ENCODE data around the gene C2orf80. TPM values are rescaled to one million over a fixed set of nuclear protein-coding genes. Genes with fewer than 3 reads are reported as not detected.

C2orf80 gene
- total and polyA plus RNA-seq, 9 of the 15 experiments (the other 6 are each of a cell fraction or from before 2014, with no cell fraction given): not detected

DNA sequence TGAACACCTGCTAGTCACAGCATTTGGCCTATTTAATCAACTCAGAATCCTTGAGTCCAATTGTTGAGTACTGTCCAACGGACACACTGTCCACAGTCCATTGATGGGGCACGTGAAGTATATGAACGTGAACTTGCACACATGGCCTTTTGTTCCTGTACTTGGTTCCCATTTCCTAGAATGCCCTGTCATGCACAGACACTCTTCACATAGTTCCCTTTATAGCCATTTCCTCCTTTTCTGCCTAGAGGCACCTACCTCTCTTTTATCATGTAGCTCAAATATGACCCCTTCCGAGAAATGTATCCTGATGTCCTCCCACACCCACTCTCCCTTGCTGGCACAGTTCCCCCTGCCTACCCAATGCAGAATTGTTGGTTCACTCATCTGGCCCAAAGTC lies 17.7 kb downstream of the C2orf80 start (continued):
- TF ChIP-seq, protein P1, sequence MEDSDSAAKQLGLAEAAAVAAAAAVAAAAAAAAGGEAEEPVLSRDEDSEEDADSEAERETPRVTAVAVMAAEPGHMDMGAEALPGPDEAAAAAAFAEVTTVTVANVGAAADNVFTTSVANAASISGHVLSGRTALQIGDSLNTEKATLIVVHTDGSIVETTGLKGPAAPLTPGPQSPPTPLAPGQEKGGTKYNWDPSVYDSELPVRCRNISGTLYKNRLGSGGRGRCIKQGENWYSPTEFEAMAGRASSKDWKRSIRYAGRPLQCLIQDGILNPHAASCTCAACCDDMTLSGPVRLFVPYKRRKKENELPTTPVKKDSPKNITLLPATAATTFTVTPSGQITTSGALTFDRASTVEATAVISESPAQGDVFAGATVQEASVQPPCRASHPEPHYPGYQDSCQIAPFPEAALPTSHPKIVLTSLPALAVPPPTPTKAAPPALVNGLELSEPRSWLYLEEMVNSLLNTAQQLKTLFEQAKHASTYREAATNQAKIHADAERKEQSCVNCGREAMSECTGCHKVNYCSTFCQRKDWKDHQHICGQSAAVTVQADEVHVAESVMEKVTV (CRISPR knock-in tag; IDR thresholded peaks at IDR 0.05): no peak
- TF ChIP-seq, protein P2, sequence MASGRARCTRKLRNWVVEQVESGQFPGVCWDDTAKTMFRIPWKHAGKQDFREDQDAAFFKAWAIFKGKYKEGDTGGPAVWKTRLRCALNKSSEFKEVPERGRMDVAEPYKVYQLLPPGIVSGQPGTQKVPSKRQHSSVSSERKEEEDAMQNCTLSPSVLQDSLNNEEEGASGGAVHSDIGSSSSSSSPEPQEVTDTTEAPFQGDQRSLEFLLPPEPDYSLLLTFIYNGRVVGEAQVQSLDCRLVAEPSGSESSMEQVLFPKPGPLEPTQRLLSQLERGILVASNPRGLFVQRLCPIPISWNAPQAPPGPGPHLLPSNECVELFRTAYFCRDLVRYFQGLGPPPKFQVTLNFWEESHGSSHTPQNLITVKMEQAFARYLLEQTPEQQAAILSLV (tag; IDR thresholded peaks at IDR 0.05): no peak
- TF ChIP-seq, protein P3, sequence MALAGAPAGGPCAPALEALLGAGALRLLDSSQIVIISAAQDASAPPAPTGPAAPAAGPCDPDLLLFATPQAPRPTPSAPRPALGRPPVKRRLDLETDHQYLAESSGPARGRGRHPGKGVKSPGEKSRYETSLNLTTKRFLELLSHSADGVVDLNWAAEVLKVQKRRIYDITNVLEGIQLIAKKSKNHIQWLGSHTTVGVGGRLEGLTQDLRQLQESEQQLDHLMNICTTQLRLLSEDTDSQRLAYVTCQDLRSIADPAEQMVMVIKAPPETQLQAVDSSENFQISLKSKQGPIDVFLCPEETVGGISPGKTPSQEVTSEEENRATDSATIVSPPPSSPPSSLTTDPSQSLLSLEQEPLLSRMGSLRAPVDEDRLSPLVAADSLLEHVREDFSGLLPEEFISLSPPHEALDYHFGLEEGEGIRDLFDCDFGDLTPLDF (CRISPR knock-in tag; IDR thresholded peaks at IDR 0.05): no peak
- TF ChIP-seq ZBTB8A (IDR thresholded peaks at IDR 0.05; ENCODE audit: partially characterized antibody): no peak
- TF ChIP-seq HDAC2 (IDR thresholded peaks at IDR 0.05): no peak
- no peak for TF ChIP-seq ZNF347 (CRISPR knock-in tag; IDR thresholded peaks at IDR 0.05; ENCODE audit: low read depth)
- TF ChIP-seq ZNF778 (CRISPR knock-in tag; IDR thresholded peaks at IDR 0.05): no peak
- no peak for TF ChIP-seq SRSF1 (IDR thresholded peaks at IDR 0.05; ENCODE audit: low read depth, low read length)
- TF ChIP-seq RBM14 (IDR thresholded peaks at IDR 0.05; ENCODE audit: borderline replicate concordance, insufficient read depth, low read depth, low read length): no peak
- TF ChIP-seq, protein P4, sequence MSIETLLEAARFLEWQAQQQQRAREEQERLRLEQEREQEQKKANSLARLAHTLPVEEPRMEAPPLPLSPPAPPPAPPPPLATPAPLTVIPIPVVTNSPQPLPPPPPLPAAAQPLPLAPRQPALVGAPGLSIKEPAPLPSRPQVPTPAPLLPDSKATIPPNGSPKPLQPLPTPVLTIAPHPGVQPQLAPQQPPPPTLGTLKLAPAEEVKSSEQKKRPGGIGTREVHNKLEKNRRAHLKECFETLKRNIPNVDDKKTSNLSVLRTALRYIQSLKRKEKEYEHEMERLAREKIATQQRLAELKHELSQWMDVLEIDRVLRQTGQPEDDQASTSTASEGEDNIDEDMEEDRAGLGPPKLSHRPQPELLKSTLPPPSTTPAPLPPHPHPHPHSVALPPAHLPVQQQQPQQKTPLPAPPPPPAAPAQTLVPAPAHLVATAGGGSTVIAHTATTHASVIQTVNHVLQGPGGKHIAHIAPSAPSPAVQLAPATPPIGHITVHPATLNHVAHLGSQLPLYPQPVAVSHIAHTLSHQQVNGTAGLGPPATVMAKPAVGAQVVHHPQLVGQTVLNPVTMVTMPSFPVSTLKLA (conservative IDR thresholded peaks at IDR 0.05): peak; percentile 12 to 58; a peak in 2 of 4 replicates
- TF ChIP-seq, protein P5, sequence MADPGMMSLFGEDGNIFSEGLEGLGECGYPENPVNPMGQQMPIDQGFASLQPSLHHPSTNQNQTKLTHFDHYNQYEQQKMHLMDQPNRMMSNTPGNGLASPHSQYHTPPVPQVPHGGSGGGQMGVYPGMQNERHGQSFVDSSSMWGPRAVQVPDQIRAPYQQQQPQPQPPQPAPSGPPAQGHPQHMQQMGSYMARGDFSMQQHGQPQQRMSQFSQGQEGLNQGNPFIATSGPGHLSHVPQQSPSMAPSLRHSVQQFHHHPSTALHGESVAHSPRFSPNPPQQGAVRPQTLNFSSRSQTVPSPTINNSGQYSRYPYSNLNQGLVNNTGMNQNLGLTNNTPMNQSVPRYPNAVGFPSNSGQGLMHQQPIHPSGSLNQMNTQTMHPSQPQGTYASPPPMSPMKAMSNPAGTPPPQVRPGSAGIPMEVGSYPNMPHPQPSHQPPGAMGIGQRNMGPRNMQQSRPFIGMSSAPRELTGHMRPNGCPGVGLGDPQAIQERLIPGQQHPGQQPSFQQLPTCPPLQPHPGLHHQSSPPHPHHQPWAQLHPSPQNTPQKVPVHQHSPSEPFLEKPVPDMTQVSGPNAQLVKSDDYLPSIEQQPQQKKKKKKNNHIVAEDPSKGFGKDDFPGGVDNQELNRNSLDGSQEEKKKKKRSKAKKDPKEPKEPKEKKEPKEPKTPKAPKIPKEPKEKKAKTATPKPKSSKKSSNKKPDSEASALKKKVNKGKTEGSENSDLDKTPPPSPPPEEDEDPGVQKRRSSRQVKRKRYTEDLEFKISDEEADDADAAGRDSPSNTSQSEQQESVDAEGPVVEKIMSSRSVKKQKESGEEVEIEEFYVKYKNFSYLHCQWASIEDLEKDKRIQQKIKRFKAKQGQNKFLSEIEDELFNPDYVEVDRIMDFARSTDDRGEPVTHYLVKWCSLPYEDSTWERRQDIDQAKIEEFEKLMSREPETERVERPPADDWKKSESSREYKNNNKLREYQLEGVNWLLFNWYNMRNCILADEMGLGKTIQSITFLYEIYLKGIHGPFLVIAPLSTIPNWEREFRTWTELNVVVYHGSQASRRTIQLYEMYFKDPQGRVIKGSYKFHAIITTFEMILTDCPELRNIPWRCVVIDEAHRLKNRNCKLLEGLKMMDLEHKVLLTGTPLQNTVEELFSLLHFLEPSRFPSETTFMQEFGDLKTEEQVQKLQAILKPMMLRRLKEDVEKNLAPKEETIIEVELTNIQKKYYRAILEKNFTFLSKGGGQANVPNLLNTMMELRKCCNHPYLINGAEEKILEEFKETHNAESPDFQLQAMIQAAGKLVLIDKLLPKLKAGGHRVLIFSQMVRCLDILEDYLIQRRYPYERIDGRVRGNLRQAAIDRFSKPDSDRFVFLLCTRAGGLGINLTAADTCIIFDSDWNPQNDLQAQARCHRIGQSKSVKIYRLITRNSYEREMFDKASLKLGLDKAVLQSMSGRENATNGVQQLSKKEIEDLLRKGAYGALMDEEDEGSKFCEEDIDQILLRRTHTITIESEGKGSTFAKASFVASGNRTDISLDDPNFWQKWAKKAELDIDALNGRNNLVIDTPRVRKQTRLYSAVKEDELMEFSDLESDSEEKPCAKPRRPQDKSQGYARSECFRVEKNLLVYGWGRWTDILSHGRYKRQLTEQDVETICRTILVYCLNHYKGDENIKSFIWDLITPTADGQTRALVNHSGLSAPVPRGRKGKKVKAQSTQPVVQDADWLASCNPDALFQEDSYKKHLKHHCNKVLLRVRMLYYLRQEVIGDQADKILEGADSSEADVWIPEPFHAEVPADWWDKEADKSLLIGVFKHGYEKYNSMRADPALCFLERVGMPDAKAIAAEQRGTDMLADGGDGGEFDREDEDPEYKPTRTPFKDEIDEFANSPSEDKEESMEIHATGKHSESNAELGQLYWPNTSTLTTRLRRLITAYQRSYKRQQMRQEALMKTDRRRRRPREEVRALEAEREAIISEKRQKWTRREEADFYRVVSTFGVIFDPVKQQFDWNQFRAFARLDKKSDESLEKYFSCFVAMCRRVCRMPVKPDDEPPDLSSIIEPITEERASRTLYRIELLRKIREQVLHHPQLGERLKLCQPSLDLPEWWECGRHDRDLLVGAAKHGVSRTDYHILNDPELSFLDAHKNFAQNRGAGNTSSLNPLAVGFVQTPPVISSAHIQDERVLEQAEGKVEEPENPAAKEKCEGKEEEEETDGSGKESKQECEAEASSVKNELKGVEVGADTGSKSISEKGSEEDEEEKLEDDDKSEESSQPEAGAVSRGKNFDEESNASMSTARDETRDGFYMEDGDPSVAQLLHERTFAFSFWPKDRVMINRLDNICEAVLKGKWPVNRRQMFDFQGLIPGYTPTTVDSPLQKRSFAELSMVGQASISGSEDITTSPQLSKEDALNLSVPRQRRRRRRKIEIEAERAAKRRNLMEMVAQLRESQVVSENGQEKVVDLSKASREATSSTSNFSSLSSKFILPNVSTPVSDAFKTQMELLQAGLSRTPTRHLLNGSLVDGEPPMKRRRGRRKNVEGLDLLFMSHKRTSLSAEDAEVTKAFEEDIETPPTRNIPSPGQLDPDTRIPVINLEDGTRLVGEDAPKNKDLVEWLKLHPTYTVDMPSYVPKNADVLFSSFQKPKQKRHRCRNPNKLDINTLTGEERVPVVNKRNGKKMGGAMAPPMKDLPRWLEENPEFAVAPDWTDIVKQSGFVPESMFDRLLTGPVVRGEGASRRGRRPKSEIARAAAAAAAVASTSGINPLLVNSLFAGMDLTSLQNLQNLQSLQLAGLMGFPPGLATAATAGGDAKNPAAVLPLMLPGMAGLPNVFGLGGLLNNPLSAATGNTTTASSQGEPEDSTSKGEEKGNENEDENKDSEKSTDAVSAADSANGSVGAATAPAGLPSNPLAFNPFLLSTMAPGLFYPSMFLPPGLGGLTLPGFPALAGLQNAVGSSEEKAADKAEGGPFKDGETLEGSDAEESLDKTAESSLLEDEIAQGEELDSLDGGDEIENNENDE (IDR thresholded peaks at IDR 0.05; ENCODE audit: low read depth, low read length): no peak

Measured in K562 (cell line).